A673 (cell line): ENCODE measurements around the gene FIGN.

Experiments used
- CTCF ChIP-seq: fragments of 300-800, 200-600 bp; sonication (generic); conservative IDR thresholded peaks from 2 replicates; pipeline ENCODE4 v1.5.1; 2017; ENCODE audit warnings: low read depth, mild to moderate bottlenecking, antibody characterized with exemption, low read length, moderate library complexity, mixed read lengths
- EZH2 ChIP-seq: fragments of 200-600 bp; sonication (generic); IDR thresholded peaks from 2 replicates; pipeline ENCODE4 v1.6.1; 2017; ENCODE audit warnings: borderline replicate concordance, low read depth, mild to moderate bottlenecking, mixed read lengths, antibody characterized with exemption, low read length; ENCODE audit not compliant: poor library complexity, severe bottlenecking

GRCh38 chr2:163755366-163755765, 19.6 kb upstream of the FIGN start:
- TF ChIP-seq CTCF, result no peak
- no peak for TF ChIP-seq EZH2
